ENCODE measurements around the gene RNF112. TPM values are rescaled to one million over a fixed set of nuclear protein-coding genes. Genes with fewer than 3 reads are reported as not detected.

RNF112 gene
- total RNA-seq, 2 donors from 2014 or later = 2.8 to 8.3 TPM

GRCh38 chr17:19411631-19412030 is 599 bp downstream of the RNF112 start:
- H3K9me3 ChIP-seq = no peaks in the 10 kb centered on the region
- no peaks in the 10 kb centered on the region for H3K36me3 ChIP-seq
- H3K4me1 ChIP-seq (ENCODE audit: control insufficient read depth in 1 of 2, low read depth in 2 of 2) = peaks cover 0 to 13% of the 10 kb centered on the region in 2 donors
- no peak for TF ChIP-seq CTCF (IDR thresholded peaks at IDR 0.05)
- no peak overlapping the region for H3K4me3 ChIP-seq
- H3K27me3 ChIP-seq (replicated peaks; ENCODE audit: insufficient read depth) = no peaks in the 10 kb centered on the region
- H3K27ac ChIP-seq = no peak overlapping the region
- DNase-seq (ENCODE audit: low spot score) (no peak), ATAC-seq (ENCODE audit: insufficient number of reproducible peaks, low FRiP score, low read depth) (no peak)

GRCh38 chr17:19412510-19412909 is 1.5 kb downstream of the RNF112 start:
- H3K27me3 ChIP-seq (replicated peaks; ENCODE audit: insufficient read depth) = no peaks in the 10 kb centered on the region
- H3K4me3 ChIP-seq = no peak overlapping the region
- no peaks in the 10 kb centered on the region for H3K9me3 ChIP-seq
- ATAC-seq (ENCODE audit: insufficient number of reproducible peaks, low FRiP score, low read depth) = no peak
- peaks cover 0 to 13% of the 10 kb centered on the region in 2 donors for H3K4me1 ChIP-seq (ENCODE audit: control insufficient read depth in 1 of 2, low read depth in 2 of 2)
- no peak overlapping the region for H3K27ac ChIP-seq
- no peaks in the 10 kb centered on the region for H3K36me3 ChIP-seq
- no peak for TF ChIP-seq CTCF (IDR thresholded peaks at IDR 0.05)
- no peak for DNase-seq (ENCODE audit: low spot score)

DNA sequence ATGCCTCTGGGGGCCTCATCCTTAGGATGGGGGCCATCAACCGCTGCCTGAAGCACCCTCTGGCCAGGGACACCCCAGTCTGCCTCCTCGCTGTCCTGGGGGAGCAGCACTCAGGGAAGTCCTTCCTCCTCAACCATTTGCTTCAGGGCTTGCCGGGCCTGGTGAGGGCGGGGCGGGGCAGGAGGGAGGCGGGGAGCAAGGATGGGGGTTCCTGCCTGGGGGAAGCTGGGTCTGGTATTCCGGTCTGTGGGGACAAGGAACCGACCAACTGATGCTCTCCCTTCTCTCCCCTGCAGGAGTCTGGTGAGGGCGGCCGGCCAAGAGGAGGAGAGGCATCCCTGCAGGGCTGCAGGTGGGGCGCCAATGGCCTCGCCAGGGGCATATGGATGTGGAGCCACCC is 2.0 kb downstream of the RNF112 start:
- H3K36me3 ChIP-seq = no peaks in the 10 kb centered on the region
- no peak for TF ChIP-seq CTCF (IDR thresholded peaks at IDR 0.05)
- no peaks in the 10 kb centered on the region for H3K27me3 ChIP-seq (replicated peaks; ENCODE audit: insufficient read depth)
- H3K9me3 ChIP-seq = no peaks in the 10 kb centered on the region
- peaks cover 0 to 13% of the 10 kb centered on the region in 2 donors for H3K4me1 ChIP-seq (ENCODE audit: control insufficient read depth in 1 of 2, low read depth in 2 of 2)
- ATAC-seq (ENCODE audit: insufficient number of reproducible peaks, low FRiP score, low read depth) = no peak
- DNase-seq (ENCODE audit: low spot score) = no peak
- H3K27ac ChIP-seq = no peak overlapping the region
- no peak overlapping the region for H3K4me3 ChIP-seq

DNA sequence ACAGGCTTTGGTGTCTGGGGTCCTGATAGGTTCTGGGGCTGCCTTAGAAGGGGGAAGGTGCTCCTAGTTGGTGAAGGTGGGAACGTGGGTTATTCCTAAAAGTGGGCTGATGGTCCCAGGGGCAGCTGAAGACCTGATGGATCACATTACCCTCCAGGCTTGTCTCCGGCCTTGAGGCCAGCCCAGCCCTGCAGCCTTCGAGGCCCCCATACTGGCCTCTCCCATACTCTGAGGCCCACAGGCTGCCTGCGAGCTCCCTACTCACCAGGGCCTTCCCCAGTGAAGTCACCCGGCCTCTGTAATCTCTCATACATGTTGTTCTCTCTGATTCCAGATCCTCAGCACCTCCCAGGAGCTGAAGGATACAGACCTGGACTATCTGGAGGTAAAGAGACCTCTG is 2.7 kb downstream of the RNF112 start:
- no peaks in the 10 kb centered on the region for H3K27me3 ChIP-seq (replicated peaks; ENCODE audit: insufficient read depth)
- no peak overlapping the region for H3K27ac ChIP-seq
- H3K4me1 ChIP-seq (ENCODE audit: control insufficient read depth in 1 of 2, low read depth in 2 of 2) = peaks cover 0 to 13% of the 10 kb centered on the region in 2 donors
- DNase-seq (ENCODE audit: low spot score) = no peak
- H3K9me3 ChIP-seq = no peaks in the 10 kb centered on the region
- H3K36me3 ChIP-seq = no peaks in the 10 kb centered on the region
- TF ChIP-seq CTCF (IDR thresholded peaks at IDR 0.05) = no peak
- ATAC-seq (ENCODE audit: insufficient number of reproducible peaks, low FRiP score, low read depth) = no peak
- no peak overlapping the region for H3K4me3 ChIP-seq

DNA sequence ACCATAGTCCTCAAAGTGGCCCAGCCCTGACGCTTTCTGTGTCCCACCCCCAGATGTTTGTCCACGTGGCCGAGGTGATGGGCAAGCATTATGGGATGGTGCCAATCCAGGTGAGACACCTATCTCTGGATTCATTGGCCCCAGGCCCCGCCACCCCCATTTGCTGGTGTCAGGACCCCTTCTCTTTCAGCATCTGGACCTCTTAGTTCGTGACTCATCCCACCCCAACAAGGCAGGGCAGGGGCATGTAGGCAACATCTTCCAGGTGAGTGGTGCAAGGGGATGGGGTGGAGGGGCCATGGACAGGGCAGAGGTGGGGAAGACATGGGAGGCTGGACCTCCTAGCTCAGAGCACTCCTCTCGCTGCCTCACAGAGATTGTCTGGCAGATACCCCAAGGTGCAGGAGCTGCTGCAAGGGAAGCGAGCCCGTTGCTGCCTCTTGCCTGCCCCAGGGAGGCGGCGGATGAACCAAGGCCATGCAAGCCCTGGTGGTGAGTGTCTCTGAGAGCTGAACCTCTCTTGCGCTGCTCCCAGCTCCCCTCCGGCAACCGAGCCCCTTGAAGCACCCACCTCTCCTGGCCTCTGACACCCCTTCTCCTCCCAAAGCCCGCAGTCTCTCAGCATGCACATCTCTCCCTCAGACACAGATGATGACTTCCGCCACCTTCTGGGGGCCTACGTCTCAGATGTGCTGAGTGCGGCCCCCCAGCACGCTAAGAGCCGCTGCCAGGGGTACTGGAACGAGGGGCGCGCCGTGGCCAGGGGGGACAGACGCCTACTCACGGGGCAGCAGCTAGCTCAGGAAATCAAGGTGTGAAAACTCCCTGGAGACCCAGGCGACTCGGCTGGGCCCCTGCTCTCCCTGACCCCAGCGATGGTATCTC is 3.6 kb downstream of the RNF112 start:
- H3K27ac ChIP-seq = no peak overlapping the region
- no peaks in the 10 kb centered on the region for H3K36me3 ChIP-seq
- peaks cover 0 to 13% of the 10 kb centered on the region in 2 donors for H3K4me1 ChIP-seq (ENCODE audit: control insufficient read depth in 1 of 2, low read depth in 2 of 2)
- H3K27me3 ChIP-seq (replicated peaks; ENCODE audit: insufficient read depth) = no peaks in the 10 kb centered on the region
- TF ChIP-seq CTCF (IDR thresholded peaks at IDR 0.05) = no peak
- H3K4me3 ChIP-seq = no peak overlapping the region
- DNase-seq (ENCODE audit: low spot score) (no peak), ATAC-seq (ENCODE audit: insufficient number of reproducible peaks, low FRiP score, low read depth) (no peak)
- no peaks in the 10 kb centered on the region for H3K9me3 ChIP-seq
